NCI-H1694 treated with DMSO at 0.1 percent for 48 hours (cell line): ENCODE data around the gene ZNF3.

Experiments used
- DNase-seq: peaks from one replicate; lab custom pipeline; 2025; lab: John Stamatoyannopoulos, UW

ZNF3 gene

DNA sequence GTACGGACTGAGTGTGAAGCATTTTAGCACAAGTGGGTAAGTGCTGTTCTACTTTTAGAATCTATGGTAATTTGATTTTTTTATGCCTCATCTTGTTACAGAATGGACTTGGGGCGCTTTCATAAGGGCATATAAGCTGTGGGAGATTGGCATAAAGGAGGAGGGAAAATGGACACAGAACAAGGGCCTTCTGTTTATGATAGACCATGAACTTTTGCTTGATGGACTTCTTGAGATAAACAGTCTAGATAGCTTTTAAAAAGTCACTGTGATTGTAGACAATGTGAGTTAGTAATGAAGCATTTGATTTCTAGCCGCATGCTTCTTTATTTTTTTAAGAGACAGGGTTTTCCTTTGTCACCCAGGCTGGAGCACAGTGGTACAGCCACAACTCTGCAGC lies 29.9 kb downstream of the ZNF3 start:
- no peak for DNase-seq

DNA sequence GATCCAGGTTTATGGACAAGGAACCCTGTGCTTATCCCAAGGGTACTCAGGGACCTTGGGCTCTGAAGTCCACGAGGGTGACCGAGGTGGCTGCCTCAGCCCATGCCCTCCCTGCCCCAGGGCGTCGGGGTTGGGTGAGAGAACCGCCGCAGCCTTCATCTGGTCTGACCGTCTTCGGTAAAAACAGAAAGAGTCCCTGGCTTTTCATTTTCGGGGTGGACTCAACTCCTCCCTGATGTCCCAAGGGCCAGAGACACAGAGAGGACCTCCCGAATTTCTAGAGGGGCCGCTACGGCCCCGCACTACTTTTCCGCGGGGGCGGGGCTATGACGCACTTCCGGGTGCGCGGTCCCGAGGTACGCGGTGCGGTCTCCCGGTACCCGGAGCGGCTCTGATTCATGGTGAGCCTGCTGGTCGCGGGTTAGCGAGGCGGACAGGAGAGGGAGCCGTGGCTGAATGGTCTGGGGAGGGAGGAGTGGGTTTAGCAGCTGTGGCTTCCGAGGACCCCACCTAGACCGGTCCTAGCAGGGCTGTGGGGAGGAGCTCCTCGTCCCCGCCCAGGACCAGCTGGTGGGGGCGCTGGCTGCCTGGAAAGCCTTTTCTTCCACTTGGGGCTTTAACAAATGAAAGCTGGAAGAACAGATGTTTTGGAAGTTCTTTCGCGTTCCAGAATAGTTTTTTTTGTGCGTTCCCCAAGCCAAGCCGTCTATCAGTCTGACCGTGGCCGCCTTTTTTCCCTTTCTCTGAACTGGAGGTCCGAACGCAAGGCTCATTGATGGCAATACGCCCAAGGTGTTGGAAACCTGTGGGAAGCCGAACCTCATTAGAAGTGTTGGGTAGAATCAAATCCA lies 31.9 kb downstream of the ZNF3 start, which contains the start of gene ZSCAN21:
TSS of gene ZSCAN21 (plus strand) at position 334 of the 851 bp plus-strand sequence. CDS start 7,233 bp downstream, outside the sequence.
- peak; percentile 61 for DNase-seq

DNA sequence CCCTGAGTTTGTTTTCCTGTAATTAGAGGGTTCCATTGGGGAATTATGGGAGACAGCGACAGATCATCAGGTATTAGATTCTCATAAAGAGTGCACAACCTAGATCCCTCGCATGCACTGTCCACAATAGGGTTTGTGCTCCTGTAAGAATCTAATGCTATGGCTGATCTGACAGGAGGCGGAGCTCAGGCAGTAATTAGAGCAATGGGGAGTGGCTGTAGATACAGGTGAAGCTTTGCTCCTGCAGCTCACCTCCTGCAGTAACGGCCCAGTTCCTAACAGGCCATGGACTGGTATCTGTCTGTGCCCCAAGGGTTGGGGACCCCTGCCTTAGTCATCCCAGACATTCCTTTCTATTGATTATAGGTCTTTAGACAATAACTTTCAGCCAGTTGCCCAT lies 32.8 kb downstream of the ZNF3 start:
- DNase-seq: no peak

DNA sequence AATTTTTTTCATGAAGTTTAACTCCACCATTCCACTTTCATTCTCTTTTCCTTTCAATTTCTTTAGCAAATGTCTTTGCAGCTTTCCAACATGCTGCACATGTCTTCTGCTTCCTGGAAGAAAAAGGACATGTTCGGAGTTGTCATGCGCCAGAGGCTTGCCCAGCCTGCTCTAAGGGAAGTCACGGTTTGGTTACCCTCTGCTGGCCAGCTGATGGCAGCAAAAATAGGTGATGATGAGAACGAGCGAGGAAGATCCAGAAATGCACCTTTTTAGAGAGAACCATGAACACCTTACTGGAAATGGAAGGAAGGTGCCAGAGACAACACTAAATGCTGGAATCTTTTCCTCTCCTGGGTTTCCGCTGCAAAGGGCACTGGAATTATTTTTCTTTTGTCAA lies 36.8 kb downstream of the ZNF3 start:
- DNase-seq: no peak

DNA sequence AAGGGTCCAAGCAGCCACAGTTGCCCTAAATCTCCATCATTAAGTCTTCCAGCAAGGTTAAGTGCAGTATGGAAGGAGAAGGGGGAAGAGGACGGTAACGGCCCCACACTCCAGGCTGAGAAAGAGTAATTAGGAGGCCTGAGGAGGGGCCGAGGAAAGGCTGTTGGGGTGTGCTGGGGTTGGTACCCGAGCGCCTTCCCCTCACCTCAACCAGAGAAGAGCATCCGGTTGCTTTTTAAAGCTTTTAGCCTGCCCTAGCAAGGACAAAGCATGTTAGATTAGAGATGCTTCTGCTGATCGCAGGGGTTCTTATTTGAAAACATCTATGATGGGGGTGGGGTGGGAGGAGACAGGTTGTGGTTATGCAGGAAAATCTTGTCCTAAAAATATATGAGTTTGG lies 40.9 kb downstream of the ZNF3 start:
- DNase-seq: no peak

DNA sequence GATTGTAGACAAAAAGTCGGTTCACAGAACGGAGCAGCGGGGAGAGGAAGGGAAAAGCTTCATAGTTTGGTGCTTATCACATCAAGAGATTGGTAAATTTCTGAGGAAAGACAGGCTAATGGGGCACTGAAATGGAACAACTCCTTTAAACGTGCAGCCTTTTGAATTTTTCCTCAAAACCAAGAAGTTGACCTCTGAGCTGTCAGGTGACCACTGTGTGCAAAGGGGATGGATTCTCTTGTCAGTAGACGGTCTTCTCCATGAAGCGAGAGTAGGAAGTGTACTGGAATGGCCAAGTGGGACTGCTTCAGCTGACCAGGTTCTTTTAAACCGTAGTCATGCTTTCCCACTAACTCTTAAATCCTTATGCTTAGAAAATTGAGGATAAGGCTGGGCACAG lies 43.2 kb downstream of the ZNF3 start:
- DNase-seq: no peak

DNA sequence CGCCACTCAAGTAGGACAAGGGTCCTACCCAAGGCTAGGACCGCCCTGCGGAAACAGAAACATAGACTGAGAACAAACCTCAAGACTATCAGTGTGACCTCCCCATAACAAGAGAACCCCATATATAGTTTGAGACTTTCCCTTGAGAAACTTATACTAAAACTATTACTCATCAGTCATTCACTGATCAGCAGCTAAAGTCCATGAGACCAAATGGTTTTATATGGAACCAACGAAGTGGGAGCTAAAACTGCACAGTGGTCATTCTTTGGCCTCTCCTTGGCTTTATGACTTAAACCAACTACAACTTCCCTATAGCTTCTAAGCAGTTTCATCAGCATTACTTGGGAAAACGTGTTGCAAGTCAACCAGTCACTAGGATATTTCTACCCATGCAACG lies 45.6 kb downstream of the ZNF3 start:
- DNase-seq: no peak

DNA sequence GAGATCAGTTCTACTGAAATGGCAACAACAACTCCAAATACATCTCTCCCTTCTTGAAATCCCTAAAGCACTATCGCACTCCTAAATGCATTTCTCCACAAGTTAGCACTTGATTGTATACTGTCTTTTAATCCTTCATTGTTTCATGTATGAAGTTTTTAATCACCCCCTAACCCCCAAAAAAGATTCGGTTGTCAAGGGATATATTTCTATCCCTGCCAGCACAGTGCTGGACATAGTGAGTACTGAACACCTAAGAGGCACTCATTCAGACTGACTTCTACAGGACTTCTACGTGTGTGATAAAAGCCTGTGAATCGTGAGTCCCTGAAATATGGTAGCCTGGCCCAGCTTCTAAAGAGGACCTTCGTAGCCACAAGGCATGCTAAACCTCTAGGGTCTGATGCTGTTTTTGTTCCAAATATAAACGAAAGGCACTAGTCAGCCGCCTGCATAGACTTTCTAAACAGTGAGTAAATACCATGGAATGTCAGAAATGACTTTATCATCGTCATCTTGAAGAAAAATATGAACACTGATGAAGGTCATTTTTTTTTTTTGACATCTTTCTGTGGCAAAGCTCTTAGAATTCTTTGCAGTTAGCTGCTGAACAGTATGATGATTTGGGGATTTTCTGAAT lies 46.5 kb downstream of the ZNF3 start:
- no peak for DNase-seq

DNA sequence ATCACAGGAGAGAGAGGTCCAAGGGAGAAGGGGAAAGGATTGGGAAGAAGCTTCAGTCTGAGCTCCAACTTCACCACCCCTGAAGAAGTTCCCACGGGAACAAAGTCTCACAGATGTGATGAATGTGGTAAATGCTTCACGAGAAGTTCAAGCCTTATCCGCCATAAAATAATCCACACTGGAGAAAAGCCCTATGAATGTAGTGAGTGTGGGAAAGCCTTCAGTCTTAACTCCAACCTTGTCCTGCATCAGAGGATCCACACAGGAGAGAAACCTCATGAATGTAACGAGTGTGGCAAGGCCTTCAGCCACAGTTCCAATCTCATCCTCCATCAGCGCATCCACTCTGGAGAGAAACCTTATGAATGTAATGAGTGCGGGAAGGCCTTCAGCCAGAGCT lies 48.0 kb downstream of the ZNF3 start:
- no peak for DNase-seq

DNA sequence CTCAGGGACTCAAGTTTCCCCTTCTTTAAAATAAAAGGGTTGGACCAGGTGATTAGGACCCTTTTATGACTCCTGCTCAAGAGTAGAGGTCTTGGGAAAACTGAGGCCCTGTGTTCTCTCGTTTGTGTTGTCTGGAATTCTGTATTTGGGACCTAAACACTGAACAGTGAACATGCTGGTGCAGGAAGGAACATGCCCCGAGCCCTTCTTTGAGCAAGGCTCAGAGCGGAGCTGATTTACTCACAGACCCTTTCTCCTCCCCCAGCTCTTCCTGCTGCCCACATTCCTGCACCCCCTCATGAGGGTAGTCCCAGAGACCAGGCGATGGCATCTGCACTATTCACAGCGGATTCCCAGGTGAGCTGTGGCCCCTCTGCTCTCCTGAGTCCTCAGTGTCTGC lies 51.9 kb downstream of the ZNF3 start:
- DNase-seq: no peak

DNA sequence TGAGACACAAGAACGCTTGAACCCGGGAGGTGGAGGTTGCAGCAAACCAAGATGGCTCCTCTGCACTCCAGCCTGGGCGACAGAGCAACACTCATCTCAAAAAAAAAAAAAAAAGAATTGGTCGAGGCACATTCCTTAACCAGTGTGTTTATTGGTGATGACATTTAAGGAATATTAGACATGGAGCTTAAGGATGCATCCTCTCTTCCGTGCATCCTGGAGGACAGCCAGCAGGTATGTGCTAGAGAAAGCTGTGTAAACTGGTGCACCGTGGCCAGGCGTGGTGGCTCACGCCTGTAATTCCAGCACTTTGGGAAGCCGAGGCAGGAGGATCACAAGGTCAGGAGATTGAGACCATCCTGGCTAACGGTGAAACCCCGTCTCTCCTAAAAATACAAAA lies 54.3 kb downstream of the ZNF3 start:
- DNase-seq: no peak

DNA sequence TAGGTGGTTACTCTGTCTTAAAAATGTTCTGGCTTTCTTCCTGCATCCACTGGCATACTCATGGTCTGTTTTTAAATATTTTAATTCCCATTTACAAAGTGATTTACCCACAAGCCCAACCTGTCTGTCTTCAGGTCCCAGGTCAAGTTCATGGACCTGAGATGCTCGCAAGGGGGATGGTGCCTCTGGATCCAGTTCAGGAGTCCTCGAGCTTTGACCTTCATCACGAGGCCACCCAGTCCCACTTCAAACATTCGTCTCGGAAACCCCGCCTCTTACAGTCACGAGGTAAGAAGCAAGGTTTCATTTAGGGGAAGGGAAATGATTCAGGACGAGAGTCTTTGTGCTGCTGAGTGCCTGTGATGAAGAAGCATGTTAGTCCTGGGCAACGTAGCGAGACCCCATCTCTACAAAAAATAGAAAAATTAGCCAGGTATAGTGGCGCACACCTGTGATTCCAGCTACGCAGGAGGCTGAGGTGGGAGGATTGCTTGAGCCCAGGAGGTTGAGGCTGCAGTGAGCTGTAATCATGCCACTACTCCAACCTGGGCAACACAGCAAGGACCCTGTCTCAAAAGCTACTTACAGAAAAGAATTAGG lies 57.4 kb downstream of the ZNF3 start:
- DNase-seq: no peak

DNA sequence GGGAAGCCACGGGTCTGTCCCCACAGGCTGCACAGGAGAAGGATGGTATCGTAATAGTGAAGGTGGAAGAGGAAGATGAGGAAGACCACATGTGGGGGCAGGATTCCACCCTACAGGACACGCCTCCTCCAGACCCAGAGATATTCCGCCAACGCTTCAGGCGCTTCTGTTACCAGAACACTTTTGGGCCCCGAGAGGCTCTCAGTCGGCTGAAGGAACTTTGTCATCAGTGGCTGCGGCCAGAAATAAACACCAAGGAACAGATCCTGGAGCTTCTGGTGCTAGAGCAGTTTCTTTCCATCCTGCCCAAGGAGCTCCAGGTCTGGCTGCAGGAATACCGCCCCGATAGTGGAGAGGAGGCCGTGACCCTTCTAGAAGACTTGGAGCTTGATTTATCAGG lies 58.0 kb downstream of the ZNF3 start:
- DNase-seq: no peak

DNA sequence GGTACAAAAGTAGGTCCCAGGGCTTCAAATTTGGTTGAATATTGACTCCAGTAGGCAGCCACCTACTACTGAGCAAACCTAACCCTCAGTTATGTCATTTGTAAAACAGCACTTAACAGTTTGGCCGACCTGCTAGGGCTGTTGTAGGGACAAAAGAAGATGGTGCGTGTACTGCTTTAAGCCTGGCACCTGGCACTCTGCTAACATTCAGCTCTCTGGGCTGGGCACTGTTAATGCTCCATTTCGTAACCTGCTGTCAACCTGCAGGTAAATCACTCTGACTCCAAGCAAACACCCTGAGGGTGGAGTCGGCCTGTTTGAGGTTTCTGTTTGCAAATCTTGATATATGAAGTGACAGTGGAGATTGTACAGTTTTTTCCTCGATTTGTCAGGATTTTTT lies 58.9 kb downstream of the ZNF3 start:
- DNase-seq: no peak

DNA sequence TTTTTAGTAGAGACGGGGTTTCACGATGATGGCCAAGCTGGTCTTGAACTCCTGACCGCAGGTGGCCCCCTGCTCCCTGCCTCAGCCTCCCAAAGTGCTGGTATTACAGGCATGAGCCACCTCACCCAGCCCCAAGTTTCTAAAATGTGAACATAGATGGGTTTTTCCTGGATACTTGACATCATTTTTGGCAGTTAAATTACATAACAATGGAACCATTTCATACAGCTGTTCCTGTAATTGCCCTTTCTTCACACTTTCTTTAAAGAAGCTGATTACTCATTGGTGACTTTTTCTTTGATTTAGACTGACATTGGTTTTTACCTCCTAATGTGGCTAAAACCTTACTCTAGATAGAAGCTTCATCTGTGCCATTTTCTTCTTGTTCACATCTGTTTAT lies 60.2 kb downstream of the ZNF3 start:
- DNase-seq: no peak
